Ovary (tissue), 9 donors: ENCODE results near the gene NLK. TPM values are rescaled to one million over a fixed set of nuclear protein-coding genes. Genes with fewer than 3 reads are reported as not detected.

Experiments used
- DNase-seq, 5 donors: peaks; one replicate each; pipeline ENCODE4 v3.0.0-alpha.2; 2019 to 2020
- H3K27ac ChIP-seq, 2 donors: fragments of 200-600 bp; one replicate each; pipeline versions ENCODE4 v1.5.1 to v1.8.0; 2019 to 2022
- H3K27me3 ChIP-seq: fragments of 200-600 bp; one replicate; pipeline ENCODE4 v1.8.0; 2022
- H3K36me3 ChIP-seq: fragments of 200-600 bp; sonication (generic); one replicate; pipeline ENCODE4 v1.5.1; 2019
- H3K4me1 ChIP-seq: one replicate; pipeline ENCODE4 v1.8.1; 2013; ENCODE audit warnings: mild to moderate bottlenecking, moderate library complexity; ENCODE audit not compliant: insufficient read depth
- H3K4me3 ChIP-seq: fragments of 200-600 bp; sonication (generic); one replicate; pipeline ENCODE4 v1.5.1; 2017
- H3K9me3 ChIP-seq, 2 donors: fragments of 200-600 bp in 1 of 2; sonication (generic) in 1 of 2; one replicate each; pipeline versions ENCODE4 v1.5.1 to v1.8.1; 2013 to 2019; ENCODE audit warnings: mild to moderate bottlenecking in 1 of 2, moderate library complexity in 1 of 2
- CTCF ChIP-seq, 3 donors: fragments of 450-650 bp in 2 of 3; fragments of 200-600 bp in 1 of 3; IDR thresholded peaks; one replicate each; pipeline versions ENCODE4 v1.5.1 to v1.8.0; 2016 to 2022; ENCODE audit warnings: antibody characterized with exemption in 3 of 3, mild to moderate bottlenecking in 1 of 3
- EP300 ChIP-seq: sonication (generic); formaldehyde crosslinking; IDR thresholded peaks from one replicate; pipeline ENCODE4 v1.6.1; 2017; ENCODE audit warnings: antibody characterized with exemption
- POLR2A ChIP-seq: fragments of 450-650 bp; IDR thresholded peaks from one replicate; pipeline ENCODE4 v1.6.1; 2017; ENCODE audit warnings: antibody characterized with exemption, mild to moderate bottlenecking, moderate library complexity
- WGBS, 3 donors: extraction: QIAGEN DNeasy Blood & Tissue Kit in 1 of 3; methylation state at CpG; one replicate each; pipeline versions ENCODE4 v1.1.5 to v1.1.7; 2013 to 2017; 5-methylcytosine and 5-hydroxymethylcytosine counted together
- intact Hi-C, 4 donors: fragments of 100-400 bp; cut with DNase I; formaldehyde crosslinking; loops; one replicate each; pipeline versions ENCODE4 v1.11.0 to v1.15.1; 2022 to 2023
- polyA plus RNA-seq, 2 donors: library from polyadenylated mRNA; stranded (reverse); fragments of 200-250 nt in 1 of 2; fragments of 350-450 nt in 1 of 2; fragmentation: Illumina TruSeq in 1 of 2; extraction: RNeasy Lipid Tissue Mini Kit (QIAGEN cat#74804) in 1 of 2; gene quantifications; one replicate each; pipeline ENCODE4 v1.2.3, GENCODE V29; 2013 to 2014
- total RNA-seq, 7 donors: library from RNA; depleted of rRNA in 2 of 7; stranded (reverse); fragments of >200 nt in 2 of 7; fragmentation: NEBNext Ultra II Directional in 3 of 7; extraction: Animal tissue kit (Norgen Biotek cat#: 25700) in 3 of 7; gene quantifications; one replicate each; pipeline versions ENCODE4 v1.1.0 to v1.2.4, GENCODE V29; 2016 to 2023
- donor health status: DM: no; HTN: no; CAD: no; lungs with moderate emphysema.
- donor health status: DM: no; HTN: no; CAD: no.
- donor health status: Bipolar disorder and iron deficiency.
- donor health status: DM: yes; HTN: yes; CAD: no.
- donor health status: DM: no; HTN: no; CAD: no.
- donor health status: DM: yes; HTN: yes; CAD: no.

Gene NLK
- total and polyA plus RNA-seq, 9 donors: 7.3 to 15.6 (median 12.3) TPM

GRCh38 chr17:28042721-28043291 lies 329 bp downstream of the NLK start:
- TF ChIP-seq POLR2A (no peak), CTCF (IDR thresholded peaks at IDR 0.05) (no peak), EP300 (no peak)
- H3K9me3 ChIP-seq: no peaks in the 10 kb centered on the region
- H3K4me3 ChIP-seq: no peak overlapping the region
- peak in 2 of 5 donors; percentile 22 to 34 for DNase-seq
- H3K27me3 ChIP-seq: no peaks in the 10 kb centered on the region
- peaks cover 8% of the 10 kb centered on the region for H3K4me1 ChIP-seq
- no peaks in the 10 kb centered on the region for H3K36me3 ChIP-seq
- WGBS, 3 donors: 95 to 98% (median 98%) methylated on average over 16 of the region's 16 CpGs
- intact Hi-C loops: no loop called here
- H3K27ac ChIP-seq: no peak overlapping the region

GRCh38 chr17:28043296-28043695 lies 819 bp downstream of the NLK start:
- Histone ChIP-seq H3K36me3 (no peaks in the 10 kb centered on the region), H3K4me1 (peaks cover 8% of the 10 kb centered on the region), H3K4me3 (no peak overlapping the region), H3K27me3 (no peaks in the 10 kb centered on the region), H3K9me3 (no peaks in the 10 kb centered on the region), H3K27ac (no peak overlapping the region)
- 87 to 97% (median 92%) methylated on average over 3 of the region's 3 CpGs for WGBS, 3 donors
- no peak for DNase-seq
- TF ChIP-seq CTCF (IDR thresholded peaks at IDR 0.05) (no peak), EP300 (no peak), POLR2A (no peak)
- intact Hi-C loops: no loop called here

- H3K4me1 ChIP-seq: peaks cover 8% of the 10 kb centered on the region
- H3K27ac ChIP-seq: no peak overlapping the region
- no peak overlapping the region for H3K4me3 ChIP-seq
- TF ChIP-seq CTCF (IDR thresholded peaks at IDR 0.05) (no peak), POLR2A (no peak), EP300 (no peak)
- H3K27me3 ChIP-seq: no peaks in the 10 kb centered on the region
- DNase-seq: no peak
- no peaks in the 10 kb centered on the region for H3K9me3 ChIP-seq
- intact Hi-C loops: no loop called here
- no peaks in the 10 kb centered on the region for H3K36me3 ChIP-seq
Observed at GRCh38 chr17:28043741-28044140, 1.3 kb downstream of the NLK start.

- DNase-seq: no peak
- intact Hi-C loops: no loop called here
- H3K27me3 ChIP-seq: no peaks in the 10 kb centered on the region
- TF ChIP-seq POLR2A: no peak
- TF ChIP-seq EP300: no peak
- no peak for TF ChIP-seq CTCF (IDR thresholded peaks at IDR 0.05)
- WGBS, 3 donors: 47 to 54% (median 51%) methylated on average over 3 of the region's 3 CpGs
- H3K27ac ChIP-seq: no peak overlapping the region
- no peaks in the 10 kb centered on the region for H3K9me3 ChIP-seq
- peaks cover 8% of the 10 kb centered on the region for H3K4me1 ChIP-seq
- no peaks in the 10 kb centered on the region for H3K36me3 ChIP-seq
- no peak overlapping the region for H3K4me3 ChIP-seq
Observed at GRCh38 chr17:28045304-28045703, 2.8 kb downstream of the NLK start.
